Right atrium auricular region (tissue), 2 donors: ENCODE results near the gene THTPA. TPM values are rescaled to one million over a fixed set of nuclear protein-coding genes. Genes with fewer than 3 reads are reported as not detected.
"Not testable (repeated sequence)": the region's sequence is repeated elsewhere in the genome, so short reads cannot be mapped to it uniquely, and the experiment has no call there.

ENCODE experiments used
- DNase-seq: peaks from one replicate; pipeline ENCODE4 v3.0.0-alpha.2; 2019; ENCODE audit warnings: low spot score
- H3K27ac ChIP-seq, 2 donors: fragments of 200-600 bp; sonication (generic); 1 replicate in 1 of 2; 2 replicates in 1 of 2; pipeline ENCODE4 v1.5.1; 2016 to 2019
- H3K27me3 ChIP-seq, 2 donors: fragments of 200-600 bp; sonication (generic); one replicate each; pipeline versions ENCODE4 v1.5.1 to v1.6.0; 2017 to 2019
- H3K36me3 ChIP-seq: fragments of 200-600 bp; sonication (generic); one replicate; pipeline ENCODE4 v1.5.1; 2016
- H3K4me1 ChIP-seq, 2 donors: fragments of 200-600 bp; sonication (generic); one replicate each; pipeline versions ENCODE4 v1.5.1 to v1.6.0; 2017 to 2019
- H3K4me3 ChIP-seq, 2 donors: fragments of 200-600 bp; sonication (generic); 1 replicate in 1 of 2; 2 replicates in 1 of 2; pipeline ENCODE4 v1.5.1; 2017 to 2019; ENCODE audit warnings: mild to moderate bottlenecking in 1 of 2, moderate library complexity in 1 of 2
- H3K9me3 ChIP-seq, 2 donors: fragments of 200-600 bp; sonication (generic); one replicate each; pipeline ENCODE4 v1.5.1; 2019
- total RNA-seq, 2 donors: library from RNA; depleted of rRNA; stranded (reverse); fragments of >200 nt; gene quantifications; one replicate each; pipeline ENCODE4 v1.1.0, GENCODE V29; 2016
- TF ChIP-seq, protein P1 (sequence below), 2 donors: fragments of 200-600 bp; sonication (generic); IDR thresholded peaks; one replicate each; pipeline ENCODE4 v1.5.1; 2019; ENCODE audit warnings: antibody characterized with exemption in 2 of 2

THTPA gene
- total RNA-seq, 2 donors from 2014 or later = 22.6 to 27.3 TPM

- no peak overlapping the region for H3K4me3 ChIP-seq
- H3K36me3 ChIP-seq = no peaks in the 10 kb centered on the region
- H3K9me3 ChIP-seq = no peaks in the 10 kb centered on the region
- H3K4me1 ChIP-seq = no peaks in the 10 kb centered on the region
- no peak for DNase-seq
- H3K27ac ChIP-seq = no peak overlapping the region
- TF ChIP-seq, protein P1, sequence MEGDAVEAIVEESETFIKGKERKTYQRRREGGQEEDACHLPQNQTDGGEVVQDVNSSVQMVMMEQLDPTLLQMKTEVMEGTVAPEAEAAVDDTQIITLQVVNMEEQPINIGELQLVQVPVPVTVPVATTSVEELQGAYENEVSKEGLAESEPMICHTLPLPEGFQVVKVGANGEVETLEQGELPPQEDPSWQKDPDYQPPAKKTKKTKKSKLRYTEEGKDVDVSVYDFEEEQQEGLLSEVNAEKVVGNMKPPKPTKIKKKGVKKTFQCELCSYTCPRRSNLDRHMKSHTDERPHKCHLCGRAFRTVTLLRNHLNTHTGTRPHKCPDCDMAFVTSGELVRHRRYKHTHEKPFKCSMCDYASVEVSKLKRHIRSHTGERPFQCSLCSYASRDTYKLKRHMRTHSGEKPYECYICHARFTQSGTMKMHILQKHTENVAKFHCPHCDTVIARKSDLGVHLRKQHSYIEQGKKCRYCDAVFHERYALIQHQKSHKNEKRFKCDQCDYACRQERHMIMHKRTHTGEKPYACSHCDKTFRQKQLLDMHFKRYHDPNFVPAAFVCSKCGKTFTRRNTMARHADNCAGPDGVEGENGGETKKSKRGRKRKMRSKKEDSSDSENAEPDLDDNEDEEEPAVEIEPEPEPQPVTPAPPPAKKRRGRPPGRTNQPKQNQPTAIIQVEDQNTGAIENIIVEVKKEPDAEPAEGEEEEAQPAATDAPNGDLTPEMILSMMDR (IDR thresholded peaks at IDR 0.05) = no peak
- no peaks in the 10 kb centered on the region for H3K27me3 ChIP-seq
Observed at GRCh38 chr14:23604675-23605170, 48.7 kb downstream of the THTPA start.

DNA sequence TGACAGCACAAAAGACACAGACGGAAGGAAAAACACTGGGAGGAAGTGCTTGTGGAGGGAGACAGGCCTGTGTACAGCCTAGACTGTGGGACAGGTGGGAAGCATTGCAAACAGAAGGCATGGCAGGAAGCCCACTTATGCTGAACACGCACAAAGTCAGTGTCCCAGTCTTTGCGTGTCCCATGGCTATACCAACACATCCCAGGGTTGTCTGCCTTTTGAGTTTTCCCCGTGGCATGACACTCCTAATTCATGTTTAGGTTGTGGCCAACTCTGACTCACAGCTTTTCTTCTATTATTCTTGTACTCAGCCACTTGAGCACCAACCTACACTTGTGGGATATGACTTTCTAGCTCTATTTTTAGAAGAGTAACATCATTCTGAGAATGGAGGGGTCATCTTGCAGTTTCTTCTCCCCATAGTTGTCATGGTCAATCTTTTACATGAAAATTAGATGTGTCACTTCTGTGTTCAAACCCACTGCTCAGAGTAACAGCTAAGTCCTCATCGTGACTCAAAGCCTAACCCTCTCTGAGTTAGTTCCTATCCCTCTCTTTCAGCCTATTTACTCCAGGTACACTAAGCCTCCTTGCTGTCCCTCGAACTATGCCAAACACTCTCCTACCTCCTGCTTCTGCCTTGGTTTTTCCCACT, 50.0 kb downstream of the THTPA start:
- TF ChIP-seq, protein P1 (IDR thresholded peaks at IDR 0.05) = no peak
- Histone ChIP-seq H3K9me3 (no peaks in the 10 kb centered on the region), H3K36me3 (no peaks in the 10 kb centered on the region), H3K4me1 (no peaks in the 10 kb centered on the region), H3K27ac (no peak overlapping the region), H3K4me3 (no peak overlapping the region), H3K27me3 (no peaks in the 10 kb centered on the region)
- DNase-seq = no peak

- H3K9me3 ChIP-seq = no peaks in the 10 kb centered on the region
- TF ChIP-seq, protein P1 (IDR thresholded peaks at IDR 0.05) = no peak
- no peaks in the 10 kb centered on the region for H3K4me1 ChIP-seq
- no peaks in the 10 kb centered on the region for H3K36me3 ChIP-seq
- H3K4me3 ChIP-seq = no peak overlapping the region
- H3K27me3 ChIP-seq = no peaks in the 10 kb centered on the region
- H3K27ac ChIP-seq = no peak overlapping the region
- DNase-seq = no peak
Observed at GRCh38 chr14:23608454-23608853, 52.4 kb downstream of the THTPA start.

DNA sequence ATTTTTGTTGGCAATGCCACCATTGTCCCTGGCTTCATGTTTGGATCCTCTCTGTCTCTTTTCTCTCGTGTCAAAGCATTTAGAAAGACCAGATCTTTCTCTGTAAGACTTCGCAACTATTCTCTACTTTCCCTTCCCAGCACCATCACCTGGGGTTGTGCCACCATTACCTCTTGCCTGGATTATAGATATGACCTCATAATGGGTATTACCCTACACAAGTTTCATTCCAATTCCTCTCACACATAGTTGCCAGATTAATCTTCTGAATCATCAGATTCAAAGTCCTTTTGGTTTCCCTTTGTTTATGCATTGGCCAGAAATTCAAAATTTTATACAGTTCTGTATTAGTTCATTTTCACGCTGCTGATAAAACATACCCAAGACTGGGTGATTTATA, 52.9 kb downstream of the THTPA start:
- TF ChIP-seq, protein P1 (IDR thresholded peaks at IDR 0.05) = no peak
- Histone ChIP-seq H3K4me1 (no peaks in the 10 kb centered on the region), H3K9me3 (no peaks in the 10 kb centered on the region), H3K36me3 (no peaks in the 10 kb centered on the region), H3K27ac (no peak overlapping the region), H3K4me3 (no peak overlapping the region), H3K27me3 (no peaks in the 10 kb centered on the region)
- no peak for DNase-seq

DNA sequence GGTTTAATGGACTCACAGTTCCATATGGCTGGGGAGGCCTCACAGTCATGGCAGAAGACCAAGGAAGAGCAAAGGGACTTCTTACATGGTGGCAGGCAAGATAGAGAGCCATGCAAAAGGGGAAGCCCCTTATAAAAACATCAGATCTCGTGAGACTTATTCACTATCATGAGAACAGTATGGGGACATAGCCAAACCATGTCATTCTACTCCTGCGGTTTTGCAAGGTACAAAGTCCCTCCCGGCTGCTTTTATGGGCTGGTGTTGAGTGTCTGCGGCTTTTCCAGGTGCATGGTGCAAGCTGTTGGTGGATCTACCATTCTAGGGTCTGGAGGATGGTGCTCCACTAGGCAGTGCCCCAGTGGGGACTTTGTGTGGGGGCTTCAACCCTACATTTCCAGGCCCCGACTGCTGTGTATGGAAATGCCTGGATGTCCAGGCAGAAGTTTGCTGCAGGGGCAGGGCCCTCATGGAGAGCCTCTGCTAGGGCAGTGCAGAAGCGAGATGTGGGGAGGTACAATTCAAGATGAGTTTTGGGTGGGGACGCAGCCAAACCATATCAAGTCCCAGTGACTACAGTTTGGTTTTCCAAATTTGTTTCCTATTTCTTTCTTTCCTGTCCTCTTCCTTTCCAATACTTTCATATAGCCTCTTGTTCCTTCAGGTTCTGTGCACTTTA, 53.5 kb downstream of the THTPA start:
- DNase-seq, H3K4me3 ChIP-seq, H3K4me1 ChIP-seq, H3K9me3 ChIP-seq, H3K27ac ChIP-seq, H3K27me3 ChIP-seq, H3K36me3 ChIP-seq: not testable (repeated sequence)

Other genes with a start within 250 kb of the THTPA start
- gene BCL2L2, start 249.4 kb upstream of the THTPA start, total RNA-seq = 10 to 100 TPM; 26.8 to 36.3 TPM
- 10 to 100 TPM; 26.0 to 36.1 TPM for gene PABPN1, start 234.8 kb upstream of the THTPA start, total RNA-seq
- gene SLC22A17, start 203.4 kb upstream of the THTPA start, total RNA-seq = 10 to 100 TPM; 29.4 to 47.0 TPM
- gene EFS, start 191.1 kb upstream of the THTPA start, total RNA-seq = 1 to 10 TPM; 4.1 to 6.3 TPM
- gene IL25, start 183.5 kb upstream of the THTPA start, total RNA-seq = not detected
- not detected for gene CMTM5, start 179.2 kb upstream of the THTPA start, total RNA-seq
- gene MYH6, start 148.0 kb upstream of the THTPA start, total RNA-seq = over 10,000 TPM in 1 of 2 donors, 1,000 to 10,000 TPM in 1; 8,253 to 13,240 TPM
- gene MYH7, start 120.6 kb upstream of the THTPA start, total RNA-seq = 1,000 to 10,000 TPM; 1,082 to 4,592 TPM
- gene NGDN, start 86.6 kb upstream of the THTPA start, total RNA-seq = 10 to 100 TPM; 19.5 to 24.3 TPM
- gene ZFHX2, start 4.5 kb upstream of the THTPA start, total RNA-seq = under 1 TPM; 0.59 to 0.85 TPM
- 10 to 100 TPM in 1 of 2 donors, 1 to 10 TPM in 1; 6.6 to 18.8 TPM for gene AP1G2, start 11.5 kb downstream of the THTPA start, total RNA-seq
- gene JPH4, start 22.5 kb downstream of the THTPA start, total RNA-seq = under 1 TPM in 1 of 2 donors, not detected in 1; 0.39 TPM
- gene DHRS2, start 80.1 kb downstream of the THTPA start, total RNA-seq = not detected